GM12874 (cell line): ENCODE data around the gene SNN.

ENCODE experiments used
- TF ChIP-seq, protein P1 (sequence below): IDR thresholded peaks from 2 replicates; pipeline ENCODE4 v1.5.1; 2011; ENCODE audit warnings: low read depth, mild to moderate bottlenecking, control low read depth, low read length, moderate library complexity; ENCODE audit not compliant: insufficient read depth

The SNN gene

DNA sequence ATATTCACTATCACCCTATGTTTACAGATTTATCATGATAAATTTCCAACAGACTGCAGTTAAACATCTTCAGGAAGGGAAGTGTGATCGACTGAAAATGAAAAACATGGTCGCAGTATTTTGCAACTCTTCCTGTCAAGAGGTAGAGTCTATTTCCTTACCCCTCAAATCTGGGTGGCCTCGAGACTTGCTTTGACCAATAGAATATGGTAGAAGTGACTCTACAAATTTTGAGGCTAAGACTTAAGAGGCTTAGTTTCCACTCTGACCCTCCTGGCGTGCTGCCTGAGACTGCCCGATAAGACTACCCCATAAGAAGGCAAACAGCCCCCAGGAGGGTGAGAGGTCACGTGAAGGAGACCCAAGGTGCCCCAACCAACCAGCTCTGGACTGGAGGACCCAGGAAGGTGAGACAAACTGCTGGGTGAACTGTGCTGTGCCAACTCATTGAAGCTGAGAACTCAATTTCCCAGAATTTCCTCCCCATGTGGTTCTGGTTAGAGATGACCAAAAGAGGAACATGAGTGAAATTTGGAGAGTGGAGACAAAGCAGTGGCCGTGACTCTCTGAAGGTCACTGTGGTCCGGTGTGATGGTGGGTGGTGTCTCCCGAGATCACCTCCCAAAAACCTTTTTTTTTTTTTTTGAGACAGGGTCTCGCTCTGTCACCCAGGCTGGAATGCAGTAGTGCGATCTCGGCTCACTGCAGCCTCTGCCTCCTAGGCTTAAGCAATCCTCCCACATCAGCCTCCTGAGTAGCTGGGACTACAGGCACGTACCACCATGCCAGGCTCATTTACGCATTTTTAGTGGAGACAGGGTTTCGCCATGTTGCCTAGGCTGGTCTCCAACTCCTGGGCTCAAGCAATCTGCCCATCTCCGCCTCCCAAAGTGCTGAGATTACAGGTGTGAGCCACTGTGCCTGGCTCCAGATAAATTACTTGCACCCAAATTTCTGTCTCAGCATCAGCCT is 43.3 kb upstream of the SNN start:
- TF ChIP-seq, protein P1, sequence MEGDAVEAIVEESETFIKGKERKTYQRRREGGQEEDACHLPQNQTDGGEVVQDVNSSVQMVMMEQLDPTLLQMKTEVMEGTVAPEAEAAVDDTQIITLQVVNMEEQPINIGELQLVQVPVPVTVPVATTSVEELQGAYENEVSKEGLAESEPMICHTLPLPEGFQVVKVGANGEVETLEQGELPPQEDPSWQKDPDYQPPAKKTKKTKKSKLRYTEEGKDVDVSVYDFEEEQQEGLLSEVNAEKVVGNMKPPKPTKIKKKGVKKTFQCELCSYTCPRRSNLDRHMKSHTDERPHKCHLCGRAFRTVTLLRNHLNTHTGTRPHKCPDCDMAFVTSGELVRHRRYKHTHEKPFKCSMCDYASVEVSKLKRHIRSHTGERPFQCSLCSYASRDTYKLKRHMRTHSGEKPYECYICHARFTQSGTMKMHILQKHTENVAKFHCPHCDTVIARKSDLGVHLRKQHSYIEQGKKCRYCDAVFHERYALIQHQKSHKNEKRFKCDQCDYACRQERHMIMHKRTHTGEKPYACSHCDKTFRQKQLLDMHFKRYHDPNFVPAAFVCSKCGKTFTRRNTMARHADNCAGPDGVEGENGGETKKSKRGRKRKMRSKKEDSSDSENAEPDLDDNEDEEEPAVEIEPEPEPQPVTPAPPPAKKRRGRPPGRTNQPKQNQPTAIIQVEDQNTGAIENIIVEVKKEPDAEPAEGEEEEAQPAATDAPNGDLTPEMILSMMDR: no peak

DNA sequence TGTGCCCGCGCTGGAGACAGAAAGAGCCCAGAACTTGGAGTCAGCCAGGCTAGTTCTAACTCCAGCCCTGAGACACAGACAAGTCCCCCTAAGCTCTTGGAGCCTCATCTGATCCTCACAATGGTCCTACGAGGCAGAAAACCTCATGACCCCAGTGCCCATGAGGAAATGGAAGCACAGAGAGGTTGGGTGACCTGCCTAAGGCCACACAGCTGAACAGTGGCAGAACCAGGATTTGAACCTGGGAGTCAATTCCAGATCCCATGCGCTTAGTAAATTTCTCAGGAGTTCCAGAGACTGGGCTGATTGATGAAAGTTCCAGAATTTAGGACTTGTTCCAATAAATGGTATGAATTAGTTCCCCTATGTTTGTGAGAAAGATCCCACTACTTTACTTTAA is 42.5 kb upstream of the SNN start:
- TF ChIP-seq, protein P1: no peak

DNA sequence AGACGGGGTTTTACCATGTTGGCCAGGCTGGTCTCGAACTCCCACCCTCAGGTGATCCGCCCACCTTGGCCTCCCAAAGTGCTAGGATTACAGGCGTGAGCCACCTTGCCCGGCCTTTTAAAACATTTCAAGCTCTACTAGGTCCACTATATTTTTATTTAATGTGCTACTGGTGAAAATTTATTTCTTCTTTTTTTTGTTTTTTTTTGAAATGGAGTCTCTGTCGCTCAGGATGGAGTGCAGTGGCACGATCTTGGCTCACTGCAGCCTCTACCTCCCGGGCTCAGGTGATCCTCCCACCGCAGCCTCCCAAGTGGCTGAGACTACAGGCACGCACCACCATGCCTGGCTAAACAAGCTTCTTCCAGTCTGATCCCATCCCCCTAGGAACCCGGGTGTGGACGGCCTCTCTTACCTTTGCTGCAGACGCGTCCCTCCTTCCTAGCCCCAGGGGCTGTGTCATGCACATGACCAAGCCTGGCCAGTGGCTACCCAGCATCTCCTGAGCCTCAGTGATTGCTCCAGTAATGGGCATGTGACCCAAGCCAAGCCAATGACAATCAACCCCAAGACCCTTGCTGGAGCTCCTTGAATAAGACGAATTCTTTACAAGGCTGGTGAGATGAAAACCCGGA is 41.5 kb upstream of the SNN start:
- TF ChIP-seq, protein P1: no peak

DNA sequence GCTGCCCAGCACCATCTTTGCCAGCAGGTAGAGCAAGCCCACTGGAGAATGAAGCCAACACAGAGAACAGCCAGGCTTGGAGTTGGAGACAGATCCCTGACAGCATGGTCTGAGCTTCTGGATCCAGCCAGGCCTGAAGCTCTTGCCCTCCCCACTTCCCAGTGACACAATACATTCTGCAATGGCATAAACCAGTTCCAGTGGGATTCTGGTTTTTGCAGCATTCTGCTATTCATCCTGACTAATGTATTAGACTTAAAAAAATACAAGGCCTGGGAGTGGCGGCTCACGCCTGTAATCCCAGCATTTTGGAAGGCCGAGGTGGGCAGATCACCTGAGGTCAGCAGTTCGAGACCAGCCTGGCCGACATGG is 41.0 kb upstream of the SNN start:
- TF ChIP-seq, protein P1: no peak

DNA sequence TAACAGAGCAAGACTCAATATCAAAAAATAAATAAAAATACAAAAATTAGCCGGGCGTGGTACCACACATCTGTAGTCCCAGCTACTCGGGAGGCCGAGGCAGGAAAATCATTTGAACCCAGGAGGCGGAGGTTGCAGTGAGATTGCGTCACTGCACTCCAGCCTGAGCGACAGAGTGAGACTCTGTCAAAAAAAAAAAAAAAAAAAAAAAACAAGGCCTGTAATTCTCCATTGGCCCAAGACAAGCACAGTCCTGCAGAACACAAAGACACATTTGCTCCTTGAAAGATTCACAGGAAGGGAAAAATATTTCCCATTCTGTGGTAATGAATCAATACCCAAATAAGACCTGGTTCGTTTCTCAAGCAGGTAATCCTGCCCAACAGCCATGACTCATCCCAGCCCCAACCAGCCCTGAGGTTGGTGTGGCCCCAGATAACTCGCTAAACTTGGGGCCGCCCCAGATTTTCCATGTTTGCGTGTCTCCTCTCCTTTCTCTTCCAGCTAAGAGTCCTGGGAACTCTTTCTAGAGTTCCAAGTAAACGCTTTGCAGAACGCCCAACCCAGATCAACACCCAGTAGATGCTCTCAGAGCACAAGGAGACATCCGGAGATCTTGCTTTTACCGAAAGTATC is 40.3 kb upstream of the SNN start:
- TF ChIP-seq, protein P1: no peak

DNA sequence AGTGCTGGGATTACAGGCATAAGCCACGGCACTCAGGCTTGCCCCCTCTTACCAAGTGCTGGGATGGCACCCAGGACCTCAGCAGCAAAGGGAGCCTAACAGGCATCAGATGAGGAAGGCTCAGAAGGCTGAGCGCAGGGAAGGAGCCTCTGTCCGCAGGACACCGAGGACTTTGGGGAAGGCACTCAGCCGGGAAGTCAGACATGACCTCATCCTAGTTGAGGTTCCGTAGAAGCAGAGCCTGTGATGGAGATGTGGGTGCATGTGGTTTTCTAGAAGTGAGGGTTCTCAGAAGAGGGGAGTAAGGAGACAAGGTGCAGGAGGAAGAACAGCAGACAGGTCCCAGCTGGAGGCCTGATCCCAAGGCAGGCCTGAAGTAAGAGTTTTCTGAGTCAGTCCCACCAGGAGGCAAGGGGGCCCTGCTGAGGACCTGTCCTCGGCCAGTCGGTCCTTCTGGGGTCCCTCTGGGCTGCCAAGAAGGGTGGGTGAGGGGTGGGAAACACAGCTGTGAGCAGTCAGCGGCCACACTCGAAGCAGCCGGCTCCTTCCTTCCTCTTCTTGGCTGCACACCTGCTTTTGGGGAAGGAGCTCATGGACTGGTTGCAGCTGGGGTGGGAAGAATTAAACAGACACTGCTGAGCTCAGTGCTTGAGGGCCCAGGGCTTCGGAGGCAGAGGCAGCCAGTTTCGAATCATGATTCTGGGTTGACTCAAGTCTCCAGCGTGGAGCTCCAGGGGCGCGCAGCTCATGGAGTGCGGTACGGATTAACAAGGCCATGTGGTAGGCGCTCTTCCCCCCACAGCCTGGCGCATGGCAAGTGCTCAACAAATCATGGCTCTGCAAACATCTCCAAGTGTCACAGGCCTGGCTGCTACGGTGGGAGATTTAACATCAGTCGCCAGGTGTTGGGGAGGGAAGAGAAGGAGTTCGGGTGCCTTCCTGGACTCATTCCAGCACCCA is 38.9 kb upstream of the SNN start:
- TF ChIP-seq, protein P1: no peak
